Fibroblast of the conjunctiva (primary cell): ENCODE measurements around the gene TCF12.
"Not testable (repeated sequence)": the region's sequence is repeated elsewhere in the genome, so short reads cannot be mapped to it uniquely, and the experiment has no call there.

Source experiments
- DNase-seq: peaks from one replicate; pipeline ENCODE4 v3.0.0-alpha.2; 2010; ENCODE audit warnings: low read depth

TCF12 gene

DNA sequence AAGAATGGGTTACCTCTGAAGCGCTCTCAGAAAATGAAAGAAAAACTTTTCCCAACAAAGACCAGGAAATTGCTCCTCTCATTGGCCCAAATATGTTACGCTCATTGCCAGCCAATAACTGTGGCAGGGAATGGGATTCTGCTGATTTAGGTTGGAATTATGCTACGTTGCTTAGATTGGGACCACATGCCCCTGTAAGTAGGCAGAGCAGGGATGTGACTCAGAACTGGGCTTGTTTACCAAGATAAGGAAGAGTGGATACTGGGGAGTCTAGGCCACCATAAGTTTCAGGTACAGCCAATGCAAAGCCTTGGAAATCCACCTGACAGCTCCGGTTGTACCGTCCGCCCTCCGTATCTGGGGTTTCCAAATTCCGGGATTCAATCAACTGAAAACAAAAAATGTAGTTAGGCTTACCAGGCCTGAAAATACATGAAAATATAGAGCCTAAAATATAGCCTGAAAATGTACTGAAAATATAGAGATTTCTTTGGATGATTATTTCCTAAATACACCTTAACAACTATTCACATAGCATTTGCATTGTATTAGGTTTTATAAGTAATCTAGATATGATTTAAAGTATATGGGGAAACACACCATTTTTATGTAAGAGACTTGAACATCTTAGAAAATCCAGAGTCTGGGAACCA is 1.5 kb upstream of the TCF12 start:
- DNase-seq, result no peak

DNA sequence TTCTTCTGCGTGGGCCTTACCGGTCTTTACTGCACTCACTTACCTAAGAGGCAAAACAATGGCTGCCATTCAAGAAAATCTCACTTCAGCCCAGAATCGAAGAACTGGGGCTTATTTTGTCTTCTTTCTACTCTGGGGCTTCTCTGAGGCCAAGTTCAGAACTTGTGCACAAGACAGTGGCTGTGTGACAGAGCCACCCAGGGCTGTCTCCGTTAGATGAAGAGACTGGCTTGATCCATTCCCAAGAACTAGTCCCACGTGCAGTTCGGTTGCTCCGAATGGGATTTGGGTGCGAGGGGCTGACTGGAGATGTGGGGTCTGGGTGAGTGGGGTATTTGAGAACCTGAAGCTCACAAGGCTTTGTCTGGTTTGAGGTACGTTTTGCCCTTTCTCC is 795 bp upstream of the TCF12 start:
- DNase-seq, result no peak

DNA sequence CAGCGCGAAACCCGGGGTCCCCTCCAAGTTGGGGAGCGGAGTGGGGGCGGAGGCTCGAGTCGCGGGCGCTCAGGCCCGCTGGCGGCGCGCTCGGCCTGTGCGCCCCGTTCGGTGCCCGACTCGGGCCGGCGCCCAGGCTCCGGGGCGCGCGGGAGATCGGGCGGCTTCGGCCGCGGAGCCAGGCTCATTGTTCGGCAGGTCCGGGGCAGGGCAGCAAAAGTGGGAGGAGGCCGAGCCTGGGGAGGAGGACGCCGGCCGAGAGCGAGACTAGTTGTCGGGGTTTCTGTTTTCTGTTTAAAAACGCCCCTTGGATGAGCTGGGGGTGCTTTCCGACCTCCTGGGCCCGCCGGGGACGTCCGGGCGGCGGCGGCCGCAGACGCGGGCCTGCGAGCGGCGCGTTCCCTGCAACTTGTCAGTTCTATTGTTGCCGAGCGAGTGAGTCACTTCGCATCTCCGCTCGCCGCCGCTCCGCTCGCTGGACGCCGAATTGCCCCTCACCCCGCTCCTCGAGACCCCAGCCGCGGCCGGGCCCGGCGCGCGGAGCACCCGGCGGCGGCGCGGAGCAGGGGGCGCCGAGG is 676 bp downstream of the TCF12 start:
- DNase-seq, result no peak

DNA sequence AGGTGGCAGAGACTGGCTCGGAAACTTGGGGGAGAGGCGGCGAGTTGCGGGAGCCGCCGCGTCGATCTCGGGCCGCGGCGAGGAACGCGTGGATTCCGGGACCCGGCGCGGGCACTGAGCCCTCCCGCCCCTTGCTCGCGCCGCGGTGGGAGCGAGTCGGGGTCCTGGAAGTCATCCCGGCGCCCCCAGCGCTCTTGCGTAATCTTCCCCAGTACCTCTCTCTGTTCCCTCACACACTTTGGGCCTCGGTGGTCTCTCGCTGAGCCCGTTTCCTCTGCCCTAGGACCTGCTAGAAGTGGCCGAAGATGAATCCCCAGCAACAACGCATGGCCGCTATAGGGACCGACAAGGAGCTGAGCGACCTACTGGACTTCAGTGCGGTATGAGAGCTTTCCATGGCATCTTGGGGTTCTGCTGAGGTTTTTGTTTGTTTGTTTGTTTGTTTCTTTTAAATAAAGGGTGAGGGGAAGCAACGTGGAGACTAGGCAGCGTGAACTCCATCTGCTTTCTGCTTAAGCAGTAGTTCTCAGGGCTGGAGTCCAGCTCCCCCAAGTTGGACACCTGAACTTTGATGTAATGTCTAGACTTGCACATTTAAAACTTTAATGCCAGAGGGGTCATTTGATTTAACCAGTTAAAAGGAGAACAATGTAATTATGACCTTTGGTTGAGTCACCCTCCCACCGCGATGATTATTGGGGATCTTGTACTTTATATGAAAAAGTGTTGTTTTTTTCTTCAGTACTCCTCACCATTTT is 1.3 kb downstream of the TCF12 start:
- no peak for DNase-seq

DNA sequence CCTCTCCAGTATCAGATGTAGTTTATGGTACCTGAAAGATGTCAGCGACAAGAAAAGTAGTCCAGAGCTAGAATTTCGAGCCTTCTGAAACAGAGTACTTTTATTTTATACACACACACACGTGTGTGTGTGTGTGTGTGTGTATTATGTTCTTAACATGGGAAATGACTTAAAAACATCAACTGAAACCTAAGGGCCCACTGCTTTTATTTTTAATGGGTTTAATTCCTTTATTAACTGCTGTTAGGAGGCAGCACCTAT is 1.9 kb downstream of the TCF12 start:
- DNase-seq, result no peak

DNA sequence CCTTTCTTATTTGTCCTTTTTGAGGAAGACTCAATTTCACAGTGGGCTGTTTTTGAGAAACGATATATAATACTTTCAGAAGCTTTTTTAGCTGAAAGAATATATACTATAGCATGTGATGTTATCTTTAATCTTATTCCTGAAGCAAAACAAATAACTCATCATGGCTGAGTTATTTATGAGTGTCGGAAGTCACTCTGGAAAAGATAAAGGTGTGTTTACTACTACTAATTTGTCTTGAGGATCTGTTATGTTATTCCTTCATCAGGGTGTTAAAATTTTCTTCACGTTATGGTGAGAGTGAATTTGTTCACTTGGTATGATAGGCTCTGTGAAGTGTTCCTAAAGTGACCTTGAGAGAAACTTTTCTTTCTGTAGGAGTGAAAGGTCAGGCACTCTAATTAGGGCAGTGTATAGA is 4.7 kb downstream of the TCF12 start:
- DNase-seq, result no peak

DNA sequence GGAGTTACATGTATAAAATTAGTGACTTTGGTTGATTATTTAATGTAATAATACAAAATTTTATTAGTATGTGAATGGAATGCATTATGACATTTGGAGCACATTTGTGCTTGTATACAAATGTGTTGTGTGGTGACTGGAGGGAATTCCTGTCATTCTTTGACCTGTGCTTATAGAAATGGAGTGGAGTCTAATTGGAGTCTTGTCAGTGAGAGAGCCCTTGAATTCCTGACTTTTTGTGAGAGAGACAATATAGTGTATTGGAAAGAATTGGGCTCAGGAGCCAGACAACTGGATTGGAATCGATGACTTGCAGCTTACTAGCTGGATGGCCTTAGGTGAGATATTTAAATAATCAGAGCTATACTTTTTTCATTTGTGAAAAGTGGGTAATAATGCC is 9.4 kb downstream of the TCF12 start:
- DNase-seq, result no peak

DNA sequence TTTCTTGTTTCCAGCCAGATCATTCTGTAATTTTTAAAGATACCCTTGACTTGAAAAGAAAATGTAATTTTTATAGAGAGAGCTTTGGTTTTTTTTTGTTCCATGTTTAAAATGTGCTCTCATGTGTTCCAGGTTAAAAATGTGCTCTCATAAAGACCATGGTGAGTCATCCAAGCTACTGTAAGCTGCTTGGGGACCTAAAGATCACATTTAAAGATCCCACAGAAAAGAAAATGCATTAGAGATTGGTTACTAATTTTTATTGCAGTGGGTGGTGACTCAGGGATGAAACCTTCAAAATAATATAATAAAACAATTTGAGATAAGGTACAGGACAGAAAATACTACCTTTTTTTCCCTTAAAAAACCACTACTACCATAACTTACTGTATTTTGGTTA is 11.0 kb downstream of the TCF12 start:
- DNase-seq, result no peak

DNA sequence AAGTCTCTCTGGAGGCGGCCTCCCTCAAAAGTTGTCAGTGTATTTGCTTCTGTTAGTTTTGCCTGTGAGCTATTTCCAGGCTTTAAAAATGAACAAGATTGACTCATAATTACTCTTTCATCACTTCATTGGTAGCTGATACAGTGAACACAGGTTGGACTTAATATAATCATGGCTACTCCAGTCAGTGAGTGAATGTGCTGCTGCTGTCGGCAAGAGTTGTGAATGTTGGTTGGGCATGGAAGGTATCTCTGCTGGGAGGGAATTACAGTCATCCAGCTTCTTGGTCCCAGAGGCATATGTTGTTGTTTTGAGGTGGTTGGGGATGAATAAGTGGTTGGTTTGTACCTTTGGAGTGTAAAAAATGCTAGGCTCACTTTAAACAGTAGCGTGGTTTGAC is 11.5 kb downstream of the TCF12 start:
- DNase-seq, result no peak

DNA sequence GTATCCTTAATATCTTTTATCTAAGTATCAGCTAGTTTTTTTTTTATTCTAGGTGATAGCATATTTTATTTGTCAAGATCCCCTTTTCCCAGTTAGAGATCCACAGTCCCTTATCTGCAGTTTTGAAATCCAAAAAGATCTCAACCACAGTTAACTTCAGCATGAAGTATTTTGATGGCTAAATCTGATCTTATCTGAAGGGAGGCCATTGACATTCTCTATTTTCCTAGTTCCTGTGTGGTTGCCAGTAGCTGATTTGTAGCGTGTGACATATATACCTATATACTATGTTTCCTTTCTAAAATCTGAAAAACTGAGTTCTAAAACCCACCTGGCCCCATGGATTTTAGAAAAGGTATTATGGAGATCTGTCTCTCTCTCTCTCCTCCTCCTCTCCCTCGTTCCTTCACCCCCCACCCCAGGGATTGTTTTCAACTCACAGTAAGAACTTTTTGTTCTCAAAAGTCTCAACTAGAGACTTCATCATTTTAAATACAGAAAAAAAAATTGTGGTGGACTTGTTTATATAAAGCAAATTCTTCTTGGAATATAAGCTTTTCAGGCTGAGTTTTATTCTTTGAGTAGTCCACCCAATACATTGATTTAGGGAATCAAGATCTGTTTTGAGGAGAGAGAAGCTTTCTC is 12.3 kb downstream of the TCF12 start:
- no peak for DNase-seq

DNA sequence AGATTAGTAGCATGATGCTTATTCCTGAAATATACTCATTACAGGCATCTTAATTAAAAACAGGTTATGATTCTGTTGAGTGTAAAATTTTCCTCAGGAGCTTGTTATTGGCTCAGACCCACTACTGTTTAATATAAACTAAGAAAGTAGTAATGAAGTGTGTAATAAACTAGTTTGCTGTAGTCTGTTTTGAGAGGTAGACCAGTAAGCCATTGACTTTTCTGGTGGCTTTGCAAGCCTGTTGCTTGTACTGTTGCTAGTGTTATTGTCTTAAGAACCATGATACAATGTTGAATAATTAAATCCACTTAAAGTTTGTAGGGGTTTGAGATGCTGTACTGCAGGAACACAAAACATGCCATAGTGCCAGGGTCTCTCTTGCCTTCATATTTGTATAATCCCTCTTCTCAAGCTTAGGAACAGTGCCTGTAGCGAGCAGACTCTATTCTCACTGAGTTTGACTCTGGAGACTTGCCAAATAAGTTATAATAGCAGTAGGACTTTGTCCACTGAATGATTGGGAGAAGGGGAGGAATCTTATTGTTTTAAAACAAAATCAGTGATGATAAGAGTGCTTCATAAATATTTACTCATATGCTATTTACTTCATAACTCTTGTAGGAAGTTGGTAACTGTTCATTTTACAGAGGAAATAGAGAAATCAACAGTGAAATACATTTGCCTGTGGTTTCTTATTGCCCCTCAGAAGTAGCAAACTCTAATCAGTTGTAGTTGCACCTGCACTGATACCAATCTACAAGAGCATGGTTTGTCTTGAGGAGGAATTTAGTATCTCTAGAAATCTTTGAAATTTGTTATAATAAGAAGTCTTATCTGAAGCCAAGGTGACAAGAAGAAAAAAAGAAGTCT is 13.4 kb downstream of the TCF12 start:
- DNase-seq, result no peak

DNA sequence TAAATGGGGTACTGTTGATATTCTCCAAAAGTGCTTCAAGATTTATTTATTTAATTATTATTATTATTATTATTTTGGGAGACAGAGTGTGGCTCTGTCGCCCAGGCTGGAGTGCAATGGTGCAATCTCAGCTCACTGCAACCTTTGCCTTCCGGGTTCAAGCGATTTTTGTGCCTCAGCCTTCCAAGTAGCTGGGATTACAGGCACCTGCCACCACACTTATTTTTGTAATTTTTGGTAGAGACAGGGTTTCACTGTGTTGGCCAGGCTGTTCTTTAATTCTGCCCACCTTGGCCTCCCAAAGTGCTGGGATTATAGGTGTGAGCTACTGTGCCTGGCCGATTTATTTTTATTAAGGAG is 14.0 kb downstream of the TCF12 start:
- DNase-seq, result not testable (repeated sequence)

DNA sequence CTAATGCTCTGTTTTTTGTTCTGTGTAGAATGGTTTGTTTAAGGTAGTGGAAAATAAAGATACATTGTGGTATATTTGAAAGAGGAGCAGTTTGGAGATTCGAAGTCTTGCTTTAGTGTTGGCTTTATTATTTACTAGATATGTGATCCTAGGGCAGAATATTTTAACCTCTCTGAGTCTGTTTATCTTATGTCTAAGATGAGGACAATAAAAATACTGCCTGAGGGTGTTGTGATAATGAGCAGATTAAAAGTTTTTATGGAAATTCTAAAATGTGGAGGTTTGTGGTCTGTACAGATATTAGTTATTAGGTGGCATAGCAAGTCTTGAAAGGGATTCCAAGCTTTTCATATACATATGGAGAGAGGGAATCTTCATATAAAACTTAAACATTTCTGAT is 15.0 kb downstream of the TCF12 start:
- no peak for DNase-seq

DNA sequence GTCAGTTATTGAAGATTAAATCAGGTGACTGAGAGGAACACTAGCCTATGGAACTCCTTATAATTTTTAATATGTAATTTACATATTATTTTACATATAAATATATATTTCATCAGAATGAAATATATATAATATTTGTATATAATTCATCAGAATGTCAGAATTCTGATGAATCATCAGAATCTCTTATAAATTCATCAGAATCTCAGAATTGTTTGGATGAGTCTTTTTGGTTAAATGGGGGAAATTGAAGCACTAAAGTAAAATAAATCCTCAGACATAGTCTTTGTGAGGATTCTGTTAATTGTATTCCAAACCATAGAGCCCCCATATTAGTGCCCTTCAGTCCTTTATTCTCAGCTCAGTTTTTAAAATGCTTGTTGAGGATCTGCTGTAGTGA is 15.4 kb downstream of the TCF12 start:
- DNase-seq, result no peak

DNA sequence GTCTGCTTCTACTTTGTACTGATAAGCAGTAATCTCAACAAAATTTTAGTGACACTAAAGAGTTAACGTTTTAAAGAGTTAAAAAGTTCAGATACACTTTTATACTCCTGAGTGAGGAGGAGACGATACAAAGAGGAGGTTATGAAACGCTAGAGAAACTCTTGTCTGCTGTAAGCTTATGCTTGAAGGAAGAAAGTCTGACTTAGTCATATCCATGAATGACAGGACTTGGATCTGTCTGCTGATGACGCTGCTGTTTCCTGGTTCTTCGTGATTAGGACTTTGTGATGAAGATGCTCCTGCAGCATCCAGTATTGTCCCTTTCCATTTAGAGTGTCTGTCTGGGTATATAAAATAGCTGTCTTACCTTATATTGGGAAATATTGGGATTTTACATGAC is 15.8 kb downstream of the TCF12 start:
- no peak for DNase-seq

DNA sequence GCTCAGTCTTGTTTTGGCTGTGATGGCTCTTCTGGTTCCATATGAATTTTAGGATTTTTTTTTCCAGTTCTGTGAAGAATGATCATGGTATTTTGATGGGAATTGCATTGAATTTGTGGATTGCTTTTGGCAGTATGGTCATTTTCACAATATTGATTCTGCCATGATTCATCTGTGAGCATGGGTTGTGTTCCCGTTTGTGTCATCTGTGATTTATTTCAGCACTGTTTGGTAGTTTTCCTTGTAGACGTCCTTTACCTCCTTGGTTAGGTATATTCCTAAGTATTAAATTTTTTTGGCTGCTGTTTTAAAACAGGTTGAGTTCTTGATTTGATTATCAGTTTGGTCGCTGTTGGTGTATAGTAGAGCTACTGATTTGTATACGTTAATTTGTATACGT is 18.5 kb downstream of the TCF12 start:
- DNase-seq, result no peak

DNA sequence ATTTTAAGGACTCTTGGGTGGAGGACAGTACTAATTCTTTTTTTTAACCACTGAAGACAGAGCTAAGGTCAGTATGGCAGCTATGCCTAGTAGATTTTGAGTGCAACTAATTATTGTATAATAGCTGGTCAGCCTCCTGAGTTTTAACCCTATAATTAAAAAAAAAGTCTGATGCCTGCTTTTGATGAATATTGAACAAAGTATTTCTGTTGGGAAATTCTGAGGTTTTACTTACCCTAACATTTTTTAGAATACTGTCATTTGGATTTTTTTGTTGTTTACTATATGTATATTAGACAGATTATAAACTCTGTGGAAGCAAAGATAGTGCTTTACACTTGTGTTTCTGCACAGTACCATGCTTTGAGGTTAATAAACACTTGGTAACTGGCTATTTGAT is 20.8 kb downstream of the TCF12 start:
- DNase-seq, result no peak

DNA sequence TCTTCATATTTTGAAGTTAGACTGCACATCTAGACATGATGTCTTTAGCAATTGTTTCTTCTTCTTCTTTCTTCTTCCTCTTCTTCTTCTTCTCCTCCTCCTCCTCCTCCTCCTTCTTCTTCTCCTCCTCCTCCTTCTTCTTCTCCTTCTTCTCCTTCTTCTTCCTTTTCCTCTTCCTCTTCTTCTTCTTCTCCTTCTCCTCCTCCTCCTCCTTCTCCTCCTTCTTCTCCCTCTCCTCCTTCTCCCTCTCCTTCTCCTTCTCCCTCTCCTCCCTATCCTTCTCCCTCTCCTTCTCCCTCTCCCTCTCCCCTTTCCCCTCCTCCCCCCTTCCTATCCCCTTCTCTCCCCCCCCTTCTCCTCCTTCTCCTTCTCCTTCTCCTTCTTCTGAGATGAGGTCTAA is 21.9 kb downstream of the TCF12 start:
- no peak for DNase-seq

DNA sequence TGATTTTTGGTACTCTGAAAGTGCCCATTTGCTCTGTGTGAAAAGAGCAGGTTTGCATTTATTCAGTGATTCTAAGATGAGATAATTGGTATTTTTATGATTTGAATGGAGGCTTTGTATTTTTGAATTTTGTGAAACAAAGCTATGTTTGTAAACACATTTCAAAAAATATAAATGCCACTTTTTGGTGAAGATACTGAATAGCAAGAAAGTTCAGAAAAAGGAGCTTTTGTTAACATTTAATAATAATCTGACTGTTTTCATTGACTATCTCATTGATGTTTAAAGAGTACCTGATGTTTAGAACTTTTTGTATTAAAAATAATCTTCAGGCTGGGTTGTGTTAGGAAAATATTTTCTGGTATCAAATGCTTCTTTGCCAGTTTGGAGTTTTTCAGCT is 23.7 kb downstream of the TCF12 start:
- DNase-seq, result no peak

DNA sequence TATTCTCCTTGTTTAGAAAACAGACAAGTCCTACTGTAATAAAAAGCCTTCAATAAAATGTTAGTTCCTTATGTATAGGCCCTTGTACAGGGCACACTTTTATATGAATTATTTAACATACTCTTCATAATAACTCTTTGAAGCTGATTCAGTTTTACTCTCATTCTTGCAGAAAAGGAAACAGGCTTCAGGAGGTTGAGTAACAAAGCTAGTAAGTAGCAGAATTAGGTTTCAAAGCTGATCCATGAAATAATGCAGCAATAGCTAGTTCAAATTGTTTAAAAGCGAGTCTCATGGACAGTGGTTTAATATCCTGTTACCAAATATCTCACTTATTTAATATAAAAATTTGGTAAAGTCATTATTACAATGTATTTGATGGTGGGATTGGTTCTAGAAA is 25.0 kb downstream of the TCF12 start:
- DNase-seq, result no peak

DNA sequence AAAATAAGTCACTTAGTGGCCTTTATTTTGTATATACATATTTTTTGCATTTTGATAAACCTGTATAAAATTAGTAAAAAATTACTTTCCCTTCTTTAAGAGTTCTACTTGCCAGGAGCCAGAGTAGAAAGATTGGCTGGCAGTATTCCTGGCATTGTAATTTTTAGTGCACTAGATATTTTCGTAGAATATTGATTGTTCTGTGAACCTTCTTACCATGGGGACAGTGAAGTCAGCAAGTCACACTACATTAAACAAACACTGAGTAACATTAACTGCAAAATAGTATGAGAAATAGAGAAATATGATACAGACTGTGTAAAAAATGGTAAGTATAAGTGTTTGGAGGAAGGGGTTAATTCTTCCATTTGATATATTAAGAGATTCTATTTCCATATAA is 26.0 kb downstream of the TCF12 start:
- DNase-seq, result no peak

DNA sequence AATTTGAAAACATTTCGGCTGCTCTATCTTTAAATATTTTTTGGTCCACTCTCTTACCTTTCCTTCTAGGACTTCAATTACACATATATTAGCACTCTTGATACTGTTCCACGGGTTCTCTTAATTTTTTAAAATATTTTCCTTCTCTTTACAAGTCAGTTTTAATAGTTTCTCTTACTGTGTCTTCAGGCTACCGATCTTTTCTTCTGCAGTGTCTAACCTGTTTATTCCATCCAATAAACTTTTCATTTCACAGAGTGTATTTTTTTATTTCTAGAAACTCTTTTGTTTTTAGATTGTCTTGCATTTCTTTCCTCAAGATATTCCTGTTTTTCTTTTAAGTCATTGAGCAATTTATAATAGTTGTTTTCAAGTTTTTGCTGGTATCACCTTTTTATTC is 27.7 kb downstream of the TCF12 start:
- no peak for DNase-seq
